Measurements from ENCODE around the gene SYNE3. TPM values are rescaled to one million over a fixed set of nuclear protein-coding genes. Genes with fewer than 3 reads are reported as not detected.

The SYNE3 gene
- total and polyA plus RNA-seq, 2 of the 8 experiments (the other 6 are each of a cell fraction or from before 2014, with no cell fraction given): under 0.01 TPM; not detected in 1

DNA sequence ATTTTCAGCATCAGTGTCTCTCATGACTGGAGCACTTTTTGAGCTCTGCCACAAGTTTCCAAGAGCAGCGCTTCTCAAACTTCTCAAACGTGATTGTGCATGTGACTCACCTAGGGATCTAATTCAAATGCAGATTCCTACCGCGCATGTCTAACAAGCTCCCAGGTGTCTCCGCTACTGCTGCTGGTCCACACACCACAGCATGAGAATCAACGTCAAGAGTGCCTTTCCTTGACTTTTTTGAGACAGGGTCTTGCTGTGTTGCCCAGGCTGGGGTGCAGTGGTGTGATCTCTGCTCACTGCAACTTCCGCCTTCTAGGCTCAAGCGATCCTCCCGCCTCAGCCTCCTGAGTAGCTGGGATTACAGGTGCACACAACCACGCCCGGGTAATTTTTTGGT is 40.8 kb upstream of the SYNE3 start:
- H3K4me3 ChIP-seq (ENCODE audit: extremely low read depth in 1 of 4, insufficient read depth in 2 of 4, low read depth in 3 of 4, low read length in 4 of 4): no peak overlapping the region
- ChIA-PET POLR2A (ENCODE audit: partially characterized antibody) (interaction anchor here (1.0 kb wide), 1 partner anchor 10 kb away, joined by 4 read pairs; no protein-coding TSS in a partner anchor), CTCF (ENCODE audit: partially characterized antibody) (interaction anchor here (0.7 to 4.0 kb wide), 10 partner anchors 8 to 543 kb away, joined by 3 to 19 read pairs (median 4); partner anchors contain the start of gene TUNAR)
- H4K8ac ChIP-seq (ENCODE audit: extremely low read depth, insufficient read depth, low read length): no peak overlapping the region
- no peak overlapping the region for H3K18ac ChIP-seq (ENCODE audit: extremely low read depth, low read length)
- H3K36me3 ChIP-seq (ENCODE audit: control insufficient read depth in 2 of 4, insufficient read depth in 4 of 4, low read length in 3 of 4): no peaks in the 10 kb centered on the region
- H2AFZ ChIP-seq (ENCODE audit: low read length): no peak overlapping the region
- H3K23ac ChIP-seq (ENCODE audit: insufficient read length): no peak overlapping the region
- no peak overlapping the region for H3K27ac ChIP-seq (ENCODE audit: low read depth, low read length)
- H4K20me1 ChIP-seq (replicated peaks in 1 of 2; ENCODE audit: control insufficient read depth in 1 of 2, insufficient read depth in 2 of 2, low read length in 2 of 2): no peaks in the 10 kb centered on the region
- no peak overlapping the region for H2BK5ac ChIP-seq (ENCODE audit: low read depth, low read length)
- no peak overlapping the region for H4K5ac ChIP-seq (ENCODE audit: insufficient read length, low read depth, low read length)
- H3K79me1 ChIP-seq (ENCODE audit: low read depth, low read length): no peaks in the 10 kb centered on the region
- H3K56ac ChIP-seq (replicated peaks; ENCODE audit: insufficient read length, low read depth, low read length): no peak overlapping the region
- no peak overlapping the region for H3K4ac ChIP-seq (replicated peaks; ENCODE audit: insufficient read length, low read depth, low read length)
- no peak overlapping the region for H2BK20ac ChIP-seq (ENCODE audit: low read length)
- WGBS, 2 experiments (ENCODE audit: extremely low coverage in 1 of 2, insufficient coverage in 1 of 2, insufficient read length in 1 of 2, insufficient replicate concordance in 2 of 2, low coverage in 1 of 2, low lambda C conversion rate in 2 of 2, missing lambda C conversion rate in 1 of 2): 63% methylated on average over 11 of the region's 11 CpGs; no CpG with 5 or more reads in 1 of the 2 experiments
- H2BK12ac ChIP-seq (ENCODE audit: low read depth, low read length): no peak overlapping the region
- H2BK120ac ChIP-seq (replicated peaks; ENCODE audit: low read depth, low read length): no peak overlapping the region
- no peak overlapping the region for H2AK5ac ChIP-seq (ENCODE audit: low read depth, low read length)
- TF ChIP-seq TCF12 (IDR thresholded peaks at IDR 0.05; ENCODE audit: low read depth, low read length) (0 out of 2 replicates have a peak, but pooled peaks have one; percentile 49), HDAC2 (IDR thresholded peaks at IDR 0.05; ENCODE audit: borderline replicate concordance in 1 of 2, low read depth in 2 of 2, low read length in 2 of 2) (peak; percentile 17 to 84; a peak in 1 of 4 replicates), KDM1A (IDR thresholded peaks at IDR 0.05; ENCODE audit: borderline replicate concordance, low read length) (peak; percentile 58; the same call in 1 of the 2 replicates)
- TF ChIP-seq, protein P1, sequence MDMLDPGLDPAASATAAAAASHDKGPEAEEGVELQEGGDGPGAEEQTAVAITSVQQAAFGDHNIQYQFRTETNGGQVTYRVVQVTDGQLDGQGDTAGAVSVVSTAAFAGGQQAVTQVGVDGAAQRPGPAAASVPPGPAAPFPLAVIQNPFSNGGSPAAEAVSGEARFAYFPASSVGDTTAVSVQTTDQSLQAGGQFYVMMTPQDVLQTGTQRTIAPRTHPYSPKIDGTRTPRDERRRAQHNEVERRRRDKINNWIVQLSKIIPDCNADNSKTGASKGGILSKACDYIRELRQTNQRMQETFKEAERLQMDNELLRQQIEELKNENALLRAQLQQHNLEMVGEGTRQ (IDR thresholded peaks at IDR 0.05; ENCODE audit: low read length): peak; percentile 54; the same call in 1 of the 2 replicates
- TF ChIP-seq, protein P2, sequence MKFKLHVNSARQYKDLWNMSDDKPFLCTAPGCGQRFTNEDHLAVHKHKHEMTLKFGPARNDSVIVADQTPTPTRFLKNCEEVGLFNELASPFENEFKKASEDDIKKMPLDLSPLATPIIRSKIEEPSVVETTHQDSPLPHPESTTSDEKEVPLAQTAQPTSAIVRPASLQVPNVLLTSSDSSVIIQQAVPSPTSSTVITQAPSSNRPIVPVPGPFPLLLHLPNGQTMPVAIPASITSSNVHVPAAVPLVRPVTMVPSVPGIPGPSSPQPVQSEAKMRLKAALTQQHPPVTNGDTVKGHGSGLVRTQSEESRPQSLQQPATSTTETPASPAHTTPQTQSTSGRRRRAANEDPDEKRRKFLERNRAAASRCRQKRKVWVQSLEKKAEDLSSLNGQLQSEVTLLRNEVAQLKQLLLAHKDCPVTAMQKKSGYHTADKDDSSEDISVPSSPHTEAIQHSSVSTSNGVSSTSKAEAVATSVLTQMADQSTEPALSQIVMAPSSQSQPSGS (IDR thresholded peaks at IDR 0.05; ENCODE audit: low read length): no peak
- H3K14ac ChIP-seq (ENCODE audit: insufficient read length): no peak overlapping the region
- H3K27me3 ChIP-seq (replicated peaks in 1 of 4; ENCODE audit: control insufficient read depth in 3 of 4, extremely low read depth in 1 of 4, insufficient read depth in 3 of 4, low read length in 3 of 4): peaks cover 0 to 2% (median 0%) of the 10 kb centered on the region in 4 experiments; a peak in 4 of 7 replicates
- H3K79me2 ChIP-seq (ENCODE audit: control insufficient read depth in 1 of 2, insufficient read depth in 2 of 2, low read length in 2 of 2): no peaks in the 10 kb centered on the region
- DNase-seq (ENCODE audit: low read depth in 1 of 2, low spot score in 2 of 2): no peak
- H3K9me3 ChIP-seq (ENCODE audit: insufficient read depth in 2 of 2, low read depth in 1 of 2, low read length in 1 of 2): no peaks in the 10 kb centered on the region
- no peaks in the 10 kb centered on the region; the same call in 1 of the 2 replicates for H3K23me2 ChIP-seq (ENCODE audit: low read depth, low read length)
- no peak for FAIRE-seq
- H2BK15ac ChIP-seq (ENCODE audit: low read length): no peak overlapping the region
- no peak overlapping the region for H3K9ac ChIP-seq (replicated peaks in 1 of 4; ENCODE audit: extremely low read depth in 1 of 4, low read depth in 3 of 4, low read length in 3 of 4)
- no peak overlapping the region for H3K4me2 ChIP-seq (ENCODE audit: insufficient read depth in 1 of 2, low read depth in 2 of 2, low read length in 2 of 2)
- H3K4me1 ChIP-seq (replicated peaks in 1 of 4; ENCODE audit: control insufficient read depth in 3 of 4, insufficient read depth in 4 of 4, low read length in 3 of 4): peaks cover 0 to 5% (median 5%) of the 10 kb centered on the region in 4 experiments; a peak in 6 of 7 replicates
- no peak overlapping the region for H4K91ac ChIP-seq (replicated peaks; ENCODE audit: insufficient read length, low read length)

Data from H1 (cell line).